Measurements from ENCODE around the gene CYB5D1.

DNA sequence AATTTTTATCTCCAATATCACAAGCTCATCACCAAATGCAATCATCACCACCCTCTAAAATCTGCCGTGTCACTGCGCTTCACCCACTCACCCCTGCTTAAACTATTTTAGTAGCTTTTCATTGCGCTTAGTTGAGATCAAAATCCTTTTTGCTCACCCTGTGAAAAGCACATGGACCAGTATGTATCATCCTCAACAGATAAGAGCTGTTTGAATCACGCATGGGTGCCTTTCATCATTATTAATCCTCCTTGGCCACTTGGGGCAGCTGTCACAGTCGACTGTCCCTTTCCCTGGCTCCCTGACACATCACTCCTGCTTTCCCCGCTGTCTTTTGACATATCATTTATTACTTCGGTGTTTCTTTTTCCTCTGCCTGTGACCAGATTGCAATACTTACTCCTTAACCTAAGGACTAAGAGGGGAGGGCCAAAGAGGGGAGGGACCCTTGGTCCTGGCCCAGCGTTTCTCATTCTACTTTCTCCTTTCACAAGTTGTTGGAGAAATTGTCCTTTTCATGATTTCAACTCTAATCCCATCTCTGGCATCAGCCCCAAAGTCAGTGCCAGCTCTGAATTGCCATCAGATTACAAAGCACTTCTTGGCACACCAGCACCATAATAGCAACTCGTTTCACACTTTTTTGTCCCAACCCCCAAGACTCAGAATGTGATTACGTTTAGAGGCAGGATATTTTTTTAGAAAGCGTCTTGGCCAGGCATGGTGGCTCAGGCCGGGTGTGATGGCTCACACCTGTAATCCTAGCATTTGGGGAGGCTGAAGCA lies 32.4 kb upstream of the CYB5D1 start:
- TF ChIP-seq, protein P1, sequence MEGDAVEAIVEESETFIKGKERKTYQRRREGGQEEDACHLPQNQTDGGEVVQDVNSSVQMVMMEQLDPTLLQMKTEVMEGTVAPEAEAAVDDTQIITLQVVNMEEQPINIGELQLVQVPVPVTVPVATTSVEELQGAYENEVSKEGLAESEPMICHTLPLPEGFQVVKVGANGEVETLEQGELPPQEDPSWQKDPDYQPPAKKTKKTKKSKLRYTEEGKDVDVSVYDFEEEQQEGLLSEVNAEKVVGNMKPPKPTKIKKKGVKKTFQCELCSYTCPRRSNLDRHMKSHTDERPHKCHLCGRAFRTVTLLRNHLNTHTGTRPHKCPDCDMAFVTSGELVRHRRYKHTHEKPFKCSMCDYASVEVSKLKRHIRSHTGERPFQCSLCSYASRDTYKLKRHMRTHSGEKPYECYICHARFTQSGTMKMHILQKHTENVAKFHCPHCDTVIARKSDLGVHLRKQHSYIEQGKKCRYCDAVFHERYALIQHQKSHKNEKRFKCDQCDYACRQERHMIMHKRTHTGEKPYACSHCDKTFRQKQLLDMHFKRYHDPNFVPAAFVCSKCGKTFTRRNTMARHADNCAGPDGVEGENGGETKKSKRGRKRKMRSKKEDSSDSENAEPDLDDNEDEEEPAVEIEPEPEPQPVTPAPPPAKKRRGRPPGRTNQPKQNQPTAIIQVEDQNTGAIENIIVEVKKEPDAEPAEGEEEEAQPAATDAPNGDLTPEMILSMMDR (IDR thresholded peaks at IDR 0.05 in 4 of 5, conservative IDR thresholded peaks at IDR 0.05 in 1 of 5), result peak in 1 of 5 experiments; percentile 13
- no peak for TF ChIP-seq POLR2A (IDR thresholded peaks at IDR 0.05)
